ENCODE results near the gene ADGRA1.
"Not testable (repeated sequence)": the region's sequence is repeated elsewhere in the genome, so short reads cannot be mapped to it uniquely, and the experiment has no call there.

The ADGRA1 gene

DNA sequence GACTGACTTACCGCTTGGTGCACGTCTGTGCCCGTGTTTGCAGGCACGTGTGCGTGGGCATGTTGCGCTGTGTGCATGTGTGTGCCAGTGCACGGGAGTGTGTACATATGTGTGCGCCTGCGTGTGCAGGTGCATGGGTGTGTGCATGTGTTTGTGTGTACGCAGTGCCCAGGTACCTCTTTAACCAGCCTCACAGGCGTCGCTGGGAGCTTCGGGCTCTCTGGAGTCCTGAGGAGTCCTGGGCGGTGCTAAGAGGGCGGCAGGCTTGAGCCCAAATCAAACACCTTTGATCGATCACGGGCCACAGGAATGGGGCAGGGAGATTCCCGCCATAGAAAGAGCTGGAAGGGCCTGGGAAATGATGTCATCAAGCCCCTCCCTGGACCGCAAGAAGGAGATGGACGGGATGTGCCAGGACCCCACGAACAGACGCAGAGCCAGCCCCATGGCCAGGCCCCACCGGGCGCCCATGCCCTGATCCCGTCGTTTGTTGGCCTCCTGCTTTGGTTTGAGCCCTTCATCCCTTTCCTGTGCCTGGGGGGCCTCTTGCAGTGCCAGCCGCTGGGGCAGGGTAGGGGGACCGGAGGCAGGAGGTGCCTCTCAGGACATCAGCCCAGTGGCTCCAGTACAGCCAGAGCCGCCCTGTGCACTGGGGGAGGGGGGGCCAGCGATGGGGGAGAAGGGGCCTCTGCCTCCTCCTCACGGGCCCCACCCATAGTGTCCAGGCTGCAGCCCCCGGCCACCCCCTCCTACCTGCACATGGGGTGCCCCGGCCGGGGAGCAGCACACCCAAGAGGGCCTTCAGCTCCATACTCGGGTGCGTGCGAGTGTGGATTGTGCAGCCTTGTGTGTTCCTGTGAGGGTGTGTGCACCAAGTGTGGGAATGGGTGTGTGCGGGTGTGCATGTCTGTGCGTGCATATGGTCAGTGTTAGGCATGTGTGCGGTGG, 78.1 kb downstream of the ADGRA1 start:
- no peak for DNase-seq

DNA sequence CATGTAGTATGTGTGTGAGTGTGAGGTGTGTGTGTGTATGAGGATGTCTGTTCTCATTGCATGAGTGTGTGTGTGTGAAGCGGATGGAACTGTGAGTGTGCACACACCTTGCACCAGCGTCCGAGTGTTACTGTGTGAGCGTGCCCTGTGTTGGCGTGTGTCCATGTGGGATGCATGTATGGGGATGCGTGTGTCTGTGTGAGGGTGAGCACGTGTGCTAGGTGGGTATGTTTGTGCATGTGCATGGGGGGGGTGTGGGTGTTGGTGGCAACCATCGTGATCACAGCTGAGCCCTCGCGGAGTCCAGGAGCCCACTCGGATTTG, 78.7 kb downstream of the ADGRA1 start:
- no peak for DNase-seq

DNA sequence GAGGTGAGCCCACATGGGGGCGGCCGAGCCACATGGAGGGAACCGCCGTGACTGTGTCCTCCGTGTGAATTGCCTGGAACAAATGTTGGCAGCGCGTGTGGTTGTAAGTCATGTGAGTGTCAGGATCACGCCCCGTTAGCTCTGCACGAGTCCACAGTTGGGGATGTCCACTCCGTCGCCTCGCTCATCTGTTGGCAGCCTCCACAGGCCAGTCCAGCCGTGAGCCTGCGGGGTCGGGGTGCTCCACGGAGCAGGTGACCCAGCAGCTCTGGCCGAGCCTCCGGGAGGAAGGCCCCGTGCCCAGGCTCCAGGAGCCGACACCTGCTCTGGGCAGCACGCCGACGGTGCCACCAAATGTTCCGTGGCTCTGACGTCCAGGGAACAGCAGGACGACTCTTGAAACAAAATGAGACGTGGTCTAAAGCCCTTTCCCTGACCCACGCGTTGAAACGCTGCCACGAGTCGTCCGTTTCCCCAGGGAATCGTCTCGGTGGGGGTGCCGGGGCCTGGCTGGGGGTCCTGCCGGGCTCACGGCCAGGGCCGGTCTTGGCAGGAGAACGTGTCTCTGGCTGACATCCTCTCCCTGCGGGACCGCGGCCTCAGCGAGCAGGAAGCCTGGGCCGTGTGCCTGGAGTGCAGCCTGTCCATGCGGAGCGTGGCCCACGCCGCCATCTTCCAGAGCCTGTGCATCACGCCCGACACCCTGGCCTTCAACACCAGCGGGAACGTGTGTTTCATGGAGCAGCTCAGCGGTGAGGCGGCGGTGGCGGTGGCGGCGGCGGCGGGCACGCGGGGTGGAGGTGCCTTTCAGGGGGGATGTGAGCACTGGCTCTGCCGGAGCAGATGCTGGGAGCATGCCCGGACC, 79.3 kb downstream of the ADGRA1 start:
- DNase-seq = no peak

DNA sequence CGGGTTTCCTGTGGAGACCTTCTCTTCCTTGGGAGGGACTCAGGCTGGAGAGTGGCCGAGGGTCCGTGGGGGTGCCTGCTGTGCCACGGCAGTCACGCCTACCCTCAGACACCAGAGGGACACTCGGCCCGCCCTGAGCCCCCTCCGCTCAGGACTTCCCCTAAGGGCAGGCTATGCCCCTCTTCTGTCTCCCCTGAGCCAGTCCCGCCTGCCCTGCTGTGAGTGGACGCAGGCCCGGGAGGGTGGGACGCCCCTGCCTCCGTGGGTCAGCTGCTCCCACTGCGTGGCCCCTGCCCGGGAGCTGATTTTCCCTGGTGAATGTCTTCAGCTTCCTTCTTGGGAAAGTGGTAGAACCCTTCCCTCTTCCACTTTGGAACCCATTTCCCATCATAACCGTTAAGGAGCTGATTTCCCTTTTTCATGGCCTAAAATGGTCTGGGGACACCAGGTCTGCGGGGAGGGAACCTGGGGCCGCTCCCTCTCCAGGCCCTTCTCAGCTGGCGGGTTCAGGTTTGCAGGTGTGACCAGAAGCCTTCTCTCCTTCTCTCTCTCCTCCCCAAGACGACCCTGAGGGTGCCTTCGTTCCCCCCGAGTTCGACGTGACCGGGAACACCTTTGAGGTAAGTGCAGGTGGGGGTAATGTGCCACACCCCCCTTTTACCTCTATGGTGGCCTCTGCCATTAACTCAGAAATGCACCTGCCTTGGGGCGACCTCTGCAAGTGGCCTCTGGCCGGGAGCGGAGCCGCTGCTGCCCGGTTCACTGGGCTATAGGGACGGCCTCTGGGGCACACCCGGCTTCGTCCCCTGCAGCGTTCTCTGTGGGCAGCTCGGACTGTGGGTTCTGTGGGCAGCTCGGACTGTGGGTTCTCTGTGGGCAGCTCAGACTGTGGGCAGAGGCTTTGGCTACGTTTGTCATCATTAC, 80.2 kb downstream of the ADGRA1 start:
- DNase-seq = no peak

DNA sequence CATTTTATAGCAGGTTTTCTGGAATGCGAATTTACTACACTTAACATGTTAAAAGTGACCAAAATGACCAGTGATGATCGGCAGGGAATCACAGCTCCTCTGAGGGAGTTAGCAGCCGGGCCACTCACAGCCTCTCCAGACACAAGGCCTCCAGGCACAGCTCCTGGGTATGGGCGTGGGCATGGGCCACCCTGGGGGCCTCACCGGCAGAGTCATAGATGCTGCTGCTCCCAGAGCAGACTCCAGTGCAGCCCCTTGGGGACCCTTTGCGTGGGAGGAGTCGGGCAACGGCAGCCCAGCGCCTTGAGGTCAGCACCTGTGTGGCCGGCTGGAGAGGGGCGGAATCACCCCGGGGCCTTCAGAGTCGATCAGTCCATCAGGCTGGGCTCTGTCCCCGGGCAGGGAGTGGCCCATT, 80.9 kb downstream of the ADGRA1 start:
- DNase-seq = no peak

DNA sequence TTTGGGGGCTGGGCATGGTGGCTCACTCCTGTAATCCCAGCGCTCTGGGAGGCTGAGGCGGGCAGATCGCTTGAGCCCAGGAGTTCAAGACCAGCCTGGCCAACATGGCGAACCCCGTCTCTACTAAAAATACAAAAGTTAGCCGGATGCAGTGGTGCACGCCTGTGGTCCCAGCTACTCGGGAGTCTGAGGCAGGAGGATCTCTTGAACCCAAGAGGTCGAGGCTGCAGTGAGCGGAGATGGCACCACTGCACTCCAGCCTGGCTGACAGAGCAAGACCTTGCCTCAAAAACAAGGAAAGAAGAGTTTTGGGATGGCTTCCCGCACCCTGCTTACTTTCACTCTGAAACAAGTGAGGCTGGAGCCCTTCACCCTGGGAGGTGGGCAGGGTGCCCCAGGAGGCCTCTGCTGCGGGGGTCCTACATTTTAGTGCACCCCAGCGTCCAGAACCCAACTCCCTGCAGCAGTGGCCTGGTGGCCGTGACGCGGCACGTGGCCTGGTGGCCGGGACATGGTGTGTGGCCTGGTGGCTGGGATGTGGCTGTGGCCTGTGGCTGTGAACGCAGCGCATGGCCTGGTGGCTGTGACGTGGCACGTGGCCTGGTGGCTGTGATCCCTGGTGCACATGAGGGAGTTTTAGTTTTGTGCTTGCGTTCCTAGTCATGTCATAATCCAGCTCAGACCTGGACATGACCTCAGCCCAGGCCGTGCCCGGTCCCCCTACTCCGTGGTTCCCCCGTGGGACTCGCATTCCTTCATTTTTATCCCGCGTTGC, 81.6 kb downstream of the ADGRA1 start:
- DNase-seq = no peak

DNA sequence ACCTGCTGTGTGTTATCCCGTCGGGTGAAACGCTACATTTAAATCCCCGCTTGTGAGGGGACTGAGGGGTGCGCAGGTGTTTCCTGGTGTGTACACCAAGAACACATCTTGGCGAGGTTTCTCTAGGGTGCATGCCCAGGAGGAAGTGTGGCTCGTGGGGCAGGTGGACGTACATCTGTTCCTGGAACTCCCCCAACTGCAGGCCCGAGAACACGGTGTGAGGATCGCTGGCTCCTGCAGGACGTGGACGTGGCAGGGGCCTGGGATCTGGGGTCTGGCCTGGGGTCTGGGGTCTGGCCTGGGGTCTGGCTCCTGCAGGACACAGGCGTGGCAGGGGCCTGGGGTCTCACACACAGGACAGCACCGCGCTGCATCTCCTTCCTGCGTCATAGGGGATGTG, 82.4 kb downstream of the ADGRA1 start:
- no peak for DNase-seq

DNA sequence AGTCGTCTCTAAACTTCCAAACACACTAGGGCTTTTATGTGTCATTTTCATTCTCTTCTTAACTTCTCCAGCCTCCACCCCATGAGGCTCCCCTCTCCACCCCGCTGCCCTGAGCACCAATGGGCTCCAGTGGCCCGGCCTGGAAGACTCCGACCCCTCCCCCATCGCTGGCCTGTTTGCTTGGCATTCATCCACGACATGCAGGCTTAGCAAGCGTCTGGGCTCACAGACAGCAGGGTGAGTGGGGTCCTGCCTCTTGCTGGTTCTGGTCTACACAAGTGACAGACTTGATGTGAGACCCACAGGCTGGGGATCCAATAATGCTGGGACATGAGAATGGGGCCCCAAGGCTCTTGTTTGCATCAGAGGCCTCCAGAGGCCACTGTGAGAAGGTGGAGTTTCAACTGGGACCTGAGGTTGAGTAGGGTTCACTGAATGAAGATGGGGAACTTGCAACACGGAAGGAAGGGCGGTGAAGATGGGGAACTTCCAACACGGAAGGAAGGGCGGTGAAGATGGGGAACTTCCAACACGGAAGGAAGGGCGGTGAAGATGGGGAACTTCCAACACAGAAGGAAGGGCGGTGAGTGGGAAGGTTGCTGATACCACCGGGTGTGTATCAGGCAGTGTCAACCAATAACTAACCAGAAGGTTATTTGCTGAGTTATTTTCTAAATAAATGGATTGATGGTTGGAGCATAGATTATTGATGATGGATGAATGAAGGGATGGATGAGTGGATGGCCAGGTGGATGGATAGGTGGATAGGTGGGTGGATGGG, 86.3 kb downstream of the ADGRA1 start:
- no peak for DNase-seq

DNA sequence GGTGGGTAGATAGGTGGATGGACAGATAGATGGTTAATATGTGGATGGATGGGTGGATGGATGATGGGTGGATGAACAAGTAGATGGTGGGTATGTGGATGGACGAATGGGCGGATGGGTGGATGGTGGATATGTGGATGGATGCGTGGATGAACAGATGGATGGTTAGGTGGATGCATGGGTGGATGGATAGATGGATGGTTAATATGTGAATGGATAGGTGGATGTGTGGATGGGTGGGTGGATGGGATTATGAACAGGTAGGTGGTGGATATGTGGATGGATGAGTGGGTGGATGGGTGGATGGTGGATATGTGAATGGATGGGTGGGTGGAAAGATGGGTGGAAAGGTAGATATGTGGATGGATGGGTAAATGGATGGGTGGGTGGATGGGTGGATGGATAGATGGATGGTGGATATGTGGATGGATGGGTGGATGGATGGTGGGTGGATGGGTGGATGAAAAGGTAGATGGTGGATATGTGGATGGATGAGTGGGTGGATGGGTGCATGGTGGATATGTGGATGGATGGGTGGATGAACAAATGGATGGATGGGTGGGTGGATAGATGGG, 87.1 kb downstream of the ADGRA1 start:
- no peak for DNase-seq

DNA sequence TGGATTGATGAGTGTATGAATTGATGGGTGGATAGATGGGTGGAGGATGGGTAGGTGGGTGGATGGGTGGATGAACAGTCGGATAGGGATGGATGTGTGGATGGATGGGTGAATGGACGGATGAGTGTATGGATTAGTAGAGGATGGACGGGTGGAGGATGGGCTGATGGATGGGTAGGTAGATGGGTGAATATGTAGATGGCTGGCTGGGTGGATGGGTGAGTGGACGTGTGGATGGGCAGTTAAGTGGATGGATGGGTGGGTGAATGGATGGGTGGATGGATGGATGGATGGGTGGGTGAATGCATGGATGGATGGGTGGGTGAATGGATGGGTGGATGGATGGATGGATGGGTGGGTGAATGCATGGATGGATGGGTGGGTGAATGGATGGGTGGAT, 87.9 kb downstream of the ADGRA1 start:
- not testable (repeated sequence) for DNase-seq

DNA sequence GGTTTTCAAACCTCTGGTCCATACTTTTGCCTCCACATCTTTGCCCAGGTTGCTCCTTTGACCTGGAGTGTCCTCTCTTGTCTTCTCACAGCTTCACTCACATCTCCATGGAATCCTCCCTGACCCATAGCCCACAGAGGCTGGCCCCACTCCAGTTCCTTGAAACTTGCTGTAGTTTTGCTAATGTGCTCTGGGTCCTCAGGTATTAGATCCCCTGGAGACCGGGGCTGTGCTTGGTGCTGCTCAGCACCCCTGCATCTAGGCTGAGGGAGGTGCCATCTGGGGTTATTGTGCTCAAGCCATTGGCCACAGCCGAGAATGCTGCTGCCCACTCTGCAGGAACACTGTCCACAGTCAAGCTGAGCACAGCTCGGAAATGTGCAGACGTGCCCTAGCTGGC, 88.8 kb downstream of the ADGRA1 start:
- DNase-seq = no peak

DNA sequence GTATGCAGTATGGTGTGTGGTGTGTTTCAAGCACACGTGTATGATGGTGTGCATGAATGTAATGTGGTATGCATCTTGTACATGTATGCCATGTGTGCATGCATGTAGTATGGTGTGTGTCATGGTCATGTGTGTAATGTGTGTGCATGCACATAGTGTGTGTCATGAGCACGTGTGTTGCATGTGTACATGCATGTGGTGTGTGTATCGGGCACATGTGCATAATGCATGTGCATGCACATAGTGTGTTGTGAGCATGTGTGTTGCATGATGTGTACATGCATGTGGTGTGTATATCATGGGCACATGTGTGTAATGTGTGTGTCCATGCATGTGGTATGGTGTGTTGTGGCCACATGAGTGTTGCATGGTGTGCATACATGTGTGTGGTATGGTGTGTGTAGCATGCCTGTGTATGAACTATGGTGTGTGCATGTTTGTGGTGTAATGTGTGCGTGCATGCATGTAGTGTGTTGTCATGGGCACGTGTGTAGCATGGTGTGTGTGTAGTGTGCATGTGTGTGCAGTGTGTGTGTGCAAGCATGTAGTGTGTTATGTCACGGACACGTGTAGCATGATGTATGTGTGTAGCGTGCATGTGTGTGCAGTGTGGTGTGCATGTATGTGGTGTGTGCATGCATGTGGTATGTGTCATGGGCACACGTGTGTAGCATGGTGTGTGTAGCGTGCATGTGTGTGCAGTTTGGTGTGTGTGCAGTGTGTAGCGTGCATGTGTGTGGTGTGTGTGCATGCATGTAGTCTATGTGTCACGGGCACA, 89.8 kb downstream of the ADGRA1 start:
- DNase-seq = no peak

DNA sequence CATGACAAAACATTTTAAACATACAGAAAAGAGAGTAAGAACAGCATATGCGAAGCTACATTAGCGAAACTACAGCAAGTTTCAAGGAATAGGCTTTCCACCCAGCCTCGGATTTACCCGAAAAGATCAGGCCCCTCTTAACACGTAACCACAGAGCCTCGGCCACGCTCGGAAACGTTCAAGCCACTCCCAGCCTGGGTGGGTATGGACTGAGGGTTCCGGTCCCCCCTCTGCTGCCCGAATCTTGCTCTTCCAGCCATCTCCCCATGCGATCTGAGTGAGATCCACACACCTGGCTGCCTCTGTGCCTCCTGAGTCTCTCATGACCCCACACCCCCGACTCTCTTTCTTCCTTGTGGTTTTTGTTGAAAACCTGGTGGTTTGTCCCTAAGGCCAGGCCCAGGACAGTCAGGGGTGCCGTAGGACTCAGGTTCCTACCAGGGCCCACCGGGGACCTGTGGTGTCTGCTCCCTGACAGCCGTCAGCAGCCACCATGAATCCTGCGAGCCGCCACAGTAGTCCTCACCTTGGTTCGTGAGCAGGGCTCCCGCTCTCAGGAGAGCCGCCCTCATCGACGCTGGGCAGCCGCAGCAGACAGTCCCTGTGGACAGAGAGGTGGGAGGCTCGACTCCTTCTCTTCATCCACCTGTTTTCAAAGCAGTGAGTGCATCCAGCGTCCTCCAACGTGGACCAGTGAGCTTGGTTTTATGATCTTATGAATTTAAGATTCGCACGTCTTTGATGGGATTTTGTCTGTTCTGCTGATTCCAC, 90.8 kb downstream of the ADGRA1 start:
- DNase-seq = no peak

DNA sequence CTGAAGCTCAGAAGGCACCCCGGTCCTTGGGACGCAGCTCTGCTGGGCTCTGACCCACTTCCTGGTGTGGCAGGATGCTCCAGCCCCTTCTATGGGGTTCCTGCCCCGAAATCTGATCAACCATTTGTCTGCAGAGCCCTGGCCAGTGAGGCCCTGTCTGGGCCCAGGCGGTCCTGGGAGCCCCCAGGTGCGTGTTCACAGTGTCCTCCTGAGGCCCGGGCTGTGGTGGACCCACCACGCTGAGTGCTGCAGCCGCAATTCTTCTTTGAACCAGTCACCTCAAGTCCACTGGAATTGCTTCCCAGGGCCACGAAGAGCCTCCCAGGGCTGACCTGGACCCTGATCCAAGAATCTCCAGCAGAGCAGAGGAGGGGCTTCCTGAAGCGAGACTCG, 91.4 kb downstream of the ADGRA1 start:
- no peak for DNase-seq

DNA sequence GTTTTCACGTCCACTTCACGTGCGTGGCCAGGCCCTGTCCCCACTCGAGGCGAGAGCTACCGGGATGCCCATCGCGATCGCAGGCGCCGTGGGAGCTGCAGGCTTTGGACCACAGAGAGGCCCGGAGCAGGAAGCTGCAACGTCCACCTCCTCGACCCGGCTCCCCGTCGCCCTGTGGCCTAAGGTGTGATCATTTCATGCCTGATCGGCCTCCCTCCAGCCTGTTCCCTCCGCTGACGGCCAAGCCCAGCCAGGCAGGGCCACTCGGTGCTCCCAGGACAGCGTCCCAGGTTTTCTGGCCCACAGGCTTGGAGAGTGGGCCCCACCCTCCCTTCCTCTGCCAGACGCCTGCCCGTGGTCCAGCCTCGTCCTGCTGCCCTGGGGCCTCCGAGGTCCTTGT, 91.9 kb downstream of the ADGRA1 start:
- DNase-seq = no peak

DNA sequence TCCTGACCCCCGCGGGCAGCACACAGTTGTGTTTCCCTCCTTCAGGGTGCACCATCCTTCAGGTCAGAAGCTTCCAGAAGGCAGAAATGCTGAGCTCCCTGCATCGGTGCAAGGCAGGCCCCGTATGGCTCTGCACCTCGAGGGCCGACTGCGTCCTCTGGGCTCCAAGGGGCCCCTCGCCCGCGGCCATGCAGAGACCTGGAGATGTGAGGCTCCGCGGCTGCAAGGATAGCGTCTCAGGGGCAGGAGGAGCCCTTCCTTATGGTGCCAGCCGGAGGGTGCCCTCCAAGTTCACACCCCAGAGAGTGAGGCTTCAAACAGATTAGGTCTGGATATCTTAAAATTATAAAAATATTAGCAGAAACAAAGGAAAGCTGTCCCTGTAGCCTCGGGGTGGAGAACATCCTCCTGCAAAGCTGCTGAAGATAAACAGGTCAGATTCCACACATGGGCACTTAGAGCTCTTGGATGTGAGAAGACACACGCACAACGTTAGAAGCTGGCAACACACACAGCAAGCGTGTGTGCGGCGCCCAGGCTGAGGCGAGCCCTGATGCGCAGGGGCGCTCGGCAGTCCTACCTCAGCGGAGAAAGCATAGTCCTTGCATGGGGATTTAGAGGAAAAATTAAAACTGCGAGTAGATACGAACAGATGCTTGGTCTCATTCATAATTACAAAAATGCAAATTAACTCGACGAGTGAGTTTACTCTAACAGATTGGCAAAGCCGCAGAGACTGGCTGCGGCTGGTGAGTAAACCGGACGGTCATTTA, 92.7 kb downstream of the ADGRA1 start:
- no peak for DNase-seq

DNA sequence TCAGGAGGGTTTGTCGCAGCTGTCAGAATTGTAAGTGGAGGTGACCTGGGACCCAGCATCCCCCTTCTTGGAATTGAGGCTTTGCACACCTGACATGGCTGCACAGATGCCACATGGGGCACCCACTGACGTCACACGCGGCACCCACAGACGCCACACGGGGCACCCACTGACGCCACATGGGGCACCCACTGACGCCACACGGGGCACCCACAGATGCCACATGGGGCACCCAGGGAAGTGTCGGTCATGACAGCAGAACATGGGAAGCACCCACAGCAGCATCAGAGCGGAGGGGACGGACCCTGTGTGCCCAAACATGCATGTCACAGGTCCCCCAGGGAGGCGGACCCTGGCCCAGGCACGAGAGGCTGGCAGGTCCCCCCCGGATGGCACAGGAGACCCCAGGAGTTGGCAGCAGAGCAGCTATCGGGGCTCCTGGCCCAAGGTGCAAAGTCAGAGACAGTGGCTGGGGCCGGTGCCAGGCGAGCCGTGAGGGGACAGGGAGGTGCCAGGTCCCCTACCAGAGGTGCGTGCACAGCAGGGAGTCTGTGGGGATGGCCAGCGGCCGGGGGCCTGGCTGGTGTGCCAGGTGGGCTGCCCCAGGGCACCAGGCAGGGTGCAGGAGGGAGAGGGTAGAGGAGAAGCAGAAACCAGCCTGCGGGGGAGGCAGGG, 93.4 kb downstream of the ADGRA1 start:
- no peak for DNase-seq

Data from NCI-H1417 (cell line).